Neural progenitor cell (in vitro differentiated cells): Measurements from ENCODE around the gene NRG3. TPM values are rescaled to one million over a fixed set of nuclear protein-coding genes. Genes with fewer than 3 reads are reported as not detected.

ENCODE experiments used
- DNase-seq: peaks from one replicate; pipeline ENCODE4 v3.0.0-alpha.2; 2016; ENCODE audit warnings: low spot score
- H2AFZ ChIP-seq: fragments of 200-600 bp; sonication (generic); replicated peaks from 2 replicates; pipeline ENCODE4 v1.6.1; 2016; ENCODE audit warnings: antibody characterized with exemption
- H3F3A ChIP-seq: fragments of 200-600 bp; sonication (generic); 2 replicates; pipeline ENCODE4 v1.6.1; 2016; ENCODE audit warnings: antibody characterized with exemption, low read depth
- H3K27ac ChIP-seq: fragments of 200-600 bp; sonication (generic); 2 replicates; pipeline ENCODE4 v1.5.1; 2016; ENCODE audit warnings: mild to moderate bottlenecking
- H3K27me3 ChIP-seq: fragments of 200-600 bp; sonication (generic); 2 replicates; pipeline ENCODE4 v1.6.1; 2016; ENCODE audit warnings: mild to moderate bottlenecking, moderate library complexity
- H3K36me3 ChIP-seq: fragments of 200-600 bp; sonication (generic); 2 replicates; pipeline ENCODE4 v1.5.1; 2016
- H3K4me1 ChIP-seq: fragments of 200-600 bp; sonication (generic); 2 replicates; pipeline ENCODE4 v1.6.1; 2016; ENCODE audit warnings: mixed run types
- H3K4me2 ChIP-seq: fragments of 200-600 bp; sonication (generic); 2 replicates; pipeline ENCODE4 v1.6.1; 2016
- H3K4me3 ChIP-seq: fragments of 200-600 bp; sonication (generic); 2 replicates; pipeline ENCODE4 v1.5.1; 2016
- H3K79me2 ChIP-seq: fragments of 200-600 bp; sonication (generic); 2 replicates; pipeline ENCODE4 v1.6.1; 2016; ENCODE audit warnings: low read depth
- H3K9ac ChIP-seq: fragments of 200-600 bp; sonication (generic); 2 replicates; pipeline ENCODE4 v1.6.1; 2016
- H3K9me3 ChIP-seq: fragments of 200-600 bp; sonication (generic); 2 replicates; pipeline ENCODE4 v1.5.1; 2016; ENCODE audit warnings: low read depth
- H4K20me1 ChIP-seq: fragments of 200-600 bp; sonication (generic); 2 replicates; pipeline ENCODE4 v1.6.1; 2016; ENCODE audit warnings: low read depth
- H3K27ac Mint-ChIP-seq: 3 replicates; pipeline ENCODE4 v1.8.0; 2021; ENCODE audit warnings: mixed read lengths
- H3K27me3 Mint-ChIP-seq: 2 replicates; pipeline ENCODE4 v1.8.0; 2022; ENCODE audit warnings: low read depth, mild to moderate bottlenecking, inconsistent platforms, moderate library complexity, mixed read lengths; ENCODE audit not compliant: insufficient read depth
- H3K36me3 Mint-ChIP-seq: 3 replicates; pipeline ENCODE4 v1.8.0; 2021; ENCODE audit warnings: mixed read lengths
- H3K4me1 Mint-ChIP-seq: 3 replicates; pipeline ENCODE4 v1.8.0; 2021; ENCODE audit warnings: mixed read lengths
- H3K4me3 Mint-ChIP-seq: 3 replicates; pipeline ENCODE4 v1.8.0; 2021; ENCODE audit warnings: mild to moderate bottlenecking, moderate library complexity, mixed read lengths
- H3K9me3 Mint-ChIP-seq: 3 replicates; pipeline ENCODE4 v1.8.0; 2020; ENCODE audit warnings: mixed read lengths
- EZH2 ChIP-seq: fragments of 200-600 bp; sonication (generic); IDR thresholded peaks from 2 replicates; pipeline ENCODE4 v1.6.1; 2017; ENCODE audit warnings: antibody characterized with exemption, mild to moderate bottlenecking, moderate library complexity
- EZH2phosphoT487 ChIP-seq: fragments of 200-600 bp; sonication (generic); IDR thresholded peaks from 2 replicates; pipeline ENCODE4 v1.6.1; 2017; ENCODE audit warnings: antibody characterized with exemption
- total RNA-seq: library from RNA; depleted of rRNA; stranded (reverse); fragments of >200 nt; gene quantifications from 2 replicates; pipeline ENCODE4 v1.2.3, GENCODE V29; 2015; ENCODE audit warnings: low replicate concordance
- TF ChIP-seq, protein P1 (sequence below): fragments of 200-600 bp; sonication (generic); IDR thresholded peaks from 2 replicates; pipeline ENCODE4 v1.5.1; 2017; ENCODE audit warnings: antibody characterized with exemption, mild to moderate bottlenecking

The NRG3 gene
- total RNA-seq, 1 donor from 2014 or later = 1.9 TPM

DNA sequence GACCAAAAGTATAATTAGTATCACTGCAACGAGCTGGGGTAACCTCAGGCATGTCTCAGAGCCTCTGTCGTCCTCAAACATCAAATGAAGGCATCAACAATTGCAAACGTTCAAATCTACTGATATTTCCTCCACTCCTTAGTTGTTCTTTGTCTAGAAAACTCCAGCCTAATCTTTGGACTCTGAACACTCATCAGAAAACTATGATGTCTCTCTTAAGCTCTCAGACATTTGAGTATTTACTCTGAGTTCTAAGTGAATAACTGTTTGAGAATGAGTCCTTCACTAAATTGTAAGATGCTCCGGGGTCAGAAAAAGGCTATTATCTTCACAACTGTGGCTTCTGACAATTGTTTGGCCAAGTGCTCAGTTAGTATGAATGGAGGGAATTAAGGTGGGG lies 536.4 kb downstream of the NRG3 start:
- no peaks in the 10 kb centered on the region for H3K4me1 Mint-ChIP-seq
- no peak overlapping the region for H3K4me3 Mint-ChIP-seq
- H2AFZ ChIP-seq = no peak overlapping the region

DNA sequence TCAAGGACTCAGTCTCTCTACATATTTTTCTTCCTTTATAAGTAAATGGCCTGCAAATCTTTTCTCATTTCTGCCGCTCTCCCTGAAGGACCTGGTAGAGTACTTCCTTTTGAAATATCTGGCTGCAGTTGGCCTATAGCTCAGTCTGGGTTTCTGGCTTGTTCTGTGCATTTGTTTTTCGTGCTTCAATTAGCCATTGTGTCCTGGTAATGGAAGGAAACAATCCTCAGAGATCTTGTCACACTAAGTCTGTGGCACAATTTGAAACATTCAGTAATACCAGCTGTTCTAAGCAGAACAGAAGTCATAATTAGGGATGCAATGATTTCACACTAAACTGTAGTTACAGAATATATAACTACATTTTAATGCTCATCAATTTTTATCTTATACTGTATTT lies 545.0 kb downstream of the NRG3 start:
- H3F3A ChIP-seq = no peaks in the 10 kb centered on the region
- no peak overlapping the region for H3K27ac Mint-ChIP-seq
- H3K9ac ChIP-seq = no peak overlapping the region
- no peaks in the 10 kb centered on the region for H3K9me3 Mint-ChIP-seq
- no peaks in the 10 kb centered on the region for H3K36me3 ChIP-seq
- H3K79me2 ChIP-seq = no peaks in the 10 kb centered on the region
- no peaks in the 10 kb centered on the region for H3K27me3 ChIP-seq
- H3K4me1 ChIP-seq = no peaks in the 10 kb centered on the region
- no peaks in the 10 kb centered on the region for H3K27me3 Mint-ChIP-seq
- no peak overlapping the region for H3K4me3 Mint-ChIP-seq
- no peaks in the 10 kb centered on the region for H4K20me1 ChIP-seq
- H3K36me3 Mint-ChIP-seq = no peaks in the 10 kb centered on the region
- H3K4me1 Mint-ChIP-seq = no peaks in the 10 kb centered on the region
- no peak for DNase-seq
- no peak overlapping the region for H3K27ac ChIP-seq
- H2AFZ ChIP-seq = no peak overlapping the region
- H3K4me2 ChIP-seq = no peak overlapping the region
- H3K4me3 ChIP-seq = no peak overlapping the region
- TF ChIP-seq EZH2phosphoT487 (no peak), EZH2 (no peak)
- TF ChIP-seq, protein P1, sequence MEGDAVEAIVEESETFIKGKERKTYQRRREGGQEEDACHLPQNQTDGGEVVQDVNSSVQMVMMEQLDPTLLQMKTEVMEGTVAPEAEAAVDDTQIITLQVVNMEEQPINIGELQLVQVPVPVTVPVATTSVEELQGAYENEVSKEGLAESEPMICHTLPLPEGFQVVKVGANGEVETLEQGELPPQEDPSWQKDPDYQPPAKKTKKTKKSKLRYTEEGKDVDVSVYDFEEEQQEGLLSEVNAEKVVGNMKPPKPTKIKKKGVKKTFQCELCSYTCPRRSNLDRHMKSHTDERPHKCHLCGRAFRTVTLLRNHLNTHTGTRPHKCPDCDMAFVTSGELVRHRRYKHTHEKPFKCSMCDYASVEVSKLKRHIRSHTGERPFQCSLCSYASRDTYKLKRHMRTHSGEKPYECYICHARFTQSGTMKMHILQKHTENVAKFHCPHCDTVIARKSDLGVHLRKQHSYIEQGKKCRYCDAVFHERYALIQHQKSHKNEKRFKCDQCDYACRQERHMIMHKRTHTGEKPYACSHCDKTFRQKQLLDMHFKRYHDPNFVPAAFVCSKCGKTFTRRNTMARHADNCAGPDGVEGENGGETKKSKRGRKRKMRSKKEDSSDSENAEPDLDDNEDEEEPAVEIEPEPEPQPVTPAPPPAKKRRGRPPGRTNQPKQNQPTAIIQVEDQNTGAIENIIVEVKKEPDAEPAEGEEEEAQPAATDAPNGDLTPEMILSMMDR = no peak
- H3K9me3 ChIP-seq = no peaks in the 10 kb centered on the region

More for the DNA sequence above, 536.4 kb downstream of the NRG3 start:
- H3K27ac ChIP-seq = no peak overlapping the region
- Mint-ChIP-seq H3K27ac (no peak overlapping the region), H3K27me3 (no peaks in the 10 kb centered on the region), H3K36me3 (no peaks in the 10 kb centered on the region), H3K9me3 (peaks cover 4% of the 10 kb centered on the region)
- H3F3A ChIP-seq = no peaks in the 10 kb centered on the region
- H3K4me1 ChIP-seq = no peaks in the 10 kb centered on the region
- H3K4me3 ChIP-seq = no peak overlapping the region
- H3K36me3 ChIP-seq = no peaks in the 10 kb centered on the region
- no peaks in the 10 kb centered on the region for H4K20me1 ChIP-seq
- TF ChIP-seq EZH2 (no peak), EZH2phosphoT487 (no peak)
- TF ChIP-seq, protein P1 = no peak
- H3K79me2 ChIP-seq = no peaks in the 10 kb centered on the region
- no peaks in the 10 kb centered on the region for H3K9me3 ChIP-seq
- H3K27me3 ChIP-seq = no peaks in the 10 kb centered on the region
- H3K4me2 ChIP-seq = no peak overlapping the region
- no peak for DNase-seq
- no peak overlapping the region for H3K9ac ChIP-seq

GRCh38 chr10:82429302-82429701 lies 554.3 kb downstream of the NRG3 start:
- Mint-ChIP-seq H3K27me3 (no peaks in the 10 kb centered on the region), H3K27ac (no peak overlapping the region), H3K9me3 (peaks cover 30% of the 10 kb centered on the region), H3K4me3 (no peak overlapping the region), H3K4me1 (no peaks in the 10 kb centered on the region), H3K36me3 (peaks cover 2% of the 10 kb centered on the region)
- Histone ChIP-seq H3K27me3 (no peaks in the 10 kb centered on the region), H4K20me1 (no peaks in the 10 kb centered on the region), H2AFZ (no peak overlapping the region), H3K9me3 (peaks cover 21% of the 10 kb centered on the region), H3K27ac (no peak overlapping the region), H3F3A (no peaks in the 10 kb centered on the region), H3K4me1 (no peaks in the 10 kb centered on the region), H3K36me3 (peaks cover 5% of the 10 kb centered on the region), H3K9ac (no peak overlapping the region), H3K4me2 (no peak overlapping the region), H3K79me2 (no peaks in the 10 kb centered on the region), H3K4me3 (no peak overlapping the region)
- no peak for DNase-seq
- TF ChIP-seq EZH2 = no peak
- TF ChIP-seq, protein P1 = no peak
- TF ChIP-seq EZH2phosphoT487 = no peak
